ENCODE measurements around the gene RRAD.
"Not testable (repeated sequence)": the region's sequence is repeated elsewhere in the genome, so short reads cannot be mapped to it uniquely, and the experiment has no call there.

RRAD gene

DNA sequence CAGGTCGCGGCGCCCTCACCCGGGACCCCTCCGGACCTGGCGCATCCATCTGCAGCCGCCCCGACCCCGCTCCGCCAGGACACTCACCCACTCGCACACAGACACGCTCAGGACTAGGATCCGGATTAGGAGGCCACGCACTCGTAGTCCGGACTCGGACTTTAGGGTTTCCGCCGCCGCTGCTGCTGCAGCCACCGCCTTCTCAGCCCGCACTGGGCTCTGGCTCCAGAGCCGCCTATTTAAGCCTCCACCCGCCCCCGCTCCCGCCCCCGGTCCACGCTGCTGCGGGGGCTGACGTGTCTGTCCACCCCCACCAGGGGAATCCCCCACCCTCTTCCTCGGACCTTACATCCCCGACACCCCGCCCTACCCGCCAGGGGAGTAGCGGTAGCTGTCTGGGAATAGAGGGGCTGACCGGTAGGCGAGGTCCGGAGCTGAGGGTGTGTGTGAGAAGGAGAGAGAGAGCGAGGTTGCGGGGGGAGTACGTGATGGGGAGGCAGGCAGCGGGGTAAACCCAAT is at the start of gene RRAD:
Gene RRAD, minus strand, starts transcription at position 214 of the 519 bp plus-strand sequence. CDS start 356 bp downstream, outside the sequence.
- DNase-seq (ENCODE audit: low spot score), result peak; percentile 55

DNA sequence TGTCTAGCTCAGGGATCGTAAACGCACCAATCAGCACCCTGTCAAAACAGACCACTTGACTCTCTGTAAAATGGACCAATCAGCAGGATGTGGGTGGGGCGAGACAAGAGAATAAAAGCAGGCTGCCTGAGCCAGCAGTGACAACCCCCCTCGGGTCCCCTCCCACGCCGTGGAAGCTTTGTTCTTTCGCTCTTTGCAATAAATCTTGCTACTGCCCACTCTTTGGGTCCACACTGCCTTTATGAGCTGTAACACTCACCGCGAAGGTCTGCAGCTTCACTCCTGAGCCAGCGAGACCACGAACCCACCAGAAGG is 49.6 kb upstream of the RRAD start:
- DNase-seq (ENCODE audit: low spot score), result not testable (repeated sequence)

DNA sequence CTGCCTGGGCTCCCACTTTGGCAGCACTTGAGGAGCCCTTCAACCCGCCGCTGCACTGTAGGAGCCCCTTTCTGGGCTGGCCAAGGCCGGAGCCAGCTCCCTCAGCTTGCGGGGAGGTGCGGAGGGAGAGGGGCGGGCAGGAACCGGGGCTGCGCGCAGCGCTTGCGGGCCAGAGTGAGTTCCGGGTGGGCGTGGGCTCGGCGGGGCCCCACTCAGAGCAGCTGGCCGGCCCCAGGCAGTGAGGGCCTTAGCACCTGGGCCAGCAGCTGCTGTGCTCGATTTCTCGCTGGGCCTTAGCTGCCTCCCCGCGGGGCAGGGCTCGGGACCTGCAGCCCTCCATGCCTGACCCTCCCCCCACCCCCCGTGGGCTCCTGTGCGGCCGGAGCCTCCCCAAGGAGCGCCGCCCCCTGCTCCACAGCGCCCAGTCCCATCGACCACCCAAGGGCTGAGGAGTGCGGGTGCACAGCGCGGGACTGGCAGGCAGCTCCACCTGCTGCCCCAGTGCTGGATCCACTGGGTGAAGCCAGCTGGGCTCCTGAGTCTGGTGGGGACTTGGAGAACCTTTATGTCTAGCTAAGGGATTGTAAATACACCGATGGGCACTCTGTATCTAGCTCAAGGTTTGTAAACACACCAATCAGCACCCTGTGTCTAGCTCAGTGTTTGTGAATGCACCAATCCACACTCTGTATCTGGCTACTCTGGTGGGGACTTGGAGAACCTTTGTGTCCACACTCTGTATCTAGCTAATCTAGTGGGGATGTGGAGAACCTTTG is 49.0 kb upstream of the RRAD start:
- not testable (repeated sequence) for DNase-seq (ENCODE audit: low spot score)

- DNase-seq (ENCODE audit: low spot score), result no peak
Observed at GRCh38 chr16:66973716-66974115, 48.4 kb upstream of the RRAD start.

GRCh38 chr16:66972983-66973382 is 47.6 kb upstream of the RRAD start:
- DNase-seq (ENCODE audit: low spot score), result no peak

DNA sequence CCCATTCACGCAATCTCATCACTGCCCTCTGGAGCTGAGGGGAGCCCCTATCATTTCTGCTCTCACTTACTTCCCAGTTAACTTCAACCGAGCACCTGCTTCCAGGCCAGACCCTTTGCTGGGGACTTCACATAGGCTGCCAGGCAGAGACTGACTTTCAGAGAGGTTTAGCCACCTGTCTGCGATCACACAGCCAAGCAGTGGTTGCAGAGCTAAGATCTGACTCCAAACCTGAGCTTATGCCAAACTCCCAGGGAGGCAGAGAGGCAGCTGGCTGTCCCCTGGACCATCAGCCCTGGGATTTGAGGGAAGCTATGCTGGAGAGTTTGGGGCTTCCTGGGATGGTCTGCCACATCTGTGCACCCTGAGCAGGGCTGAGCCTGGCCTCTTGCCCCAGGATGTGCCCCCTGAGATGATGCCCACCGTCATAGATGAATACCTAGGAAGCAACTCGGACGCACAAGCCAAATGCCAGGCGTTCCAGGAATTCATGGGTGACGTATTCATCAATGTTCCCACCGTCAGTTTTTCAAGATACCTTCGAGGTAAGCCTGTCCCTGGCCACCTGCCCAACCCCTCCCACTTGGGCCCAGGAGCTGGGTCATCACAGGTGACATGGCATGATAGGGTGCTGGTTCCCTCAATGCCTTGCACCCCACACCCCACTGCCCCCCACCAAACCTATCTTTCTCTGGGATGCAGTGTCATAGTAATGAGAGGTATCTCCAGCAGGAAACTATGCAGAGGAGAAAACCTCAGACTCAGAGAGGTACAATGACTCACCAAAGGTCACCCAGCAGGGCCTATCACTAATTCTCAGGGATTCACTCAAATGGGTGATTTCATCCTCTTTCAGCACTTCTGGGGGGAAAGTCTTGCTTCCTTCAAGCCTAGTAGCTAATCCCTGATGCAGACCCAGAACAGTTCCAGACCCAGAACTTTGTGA is 45.7 kb upstream of the RRAD start:
- DNase-seq (ENCODE audit: low spot score), result no peak

GRCh38 chr16:66968847-66969246 is 43.5 kb upstream of the RRAD start:
- DNase-seq (ENCODE audit: low spot score), result no peak

- DNase-seq (ENCODE audit: low spot score), result no peak
Observed at GRCh38 chr16:66964049-66964448, 38.7 kb upstream of the RRAD start.

- DNase-seq (ENCODE audit: low spot score), result no peak
Observed at GRCh38 chr16:66961914-66962313, 36.6 kb upstream of the RRAD start.

GRCh38 chr16:66961065-66961744 is 35.9 kb upstream of the RRAD start, which contains the start of gene CES3:
CES3 (plus strand) TSS chr16:66961266; CDS start chr16:66961308, 42 bp downstream.
- peak; percentile 83 for DNase-seq (ENCODE audit: low spot score)

DNA sequence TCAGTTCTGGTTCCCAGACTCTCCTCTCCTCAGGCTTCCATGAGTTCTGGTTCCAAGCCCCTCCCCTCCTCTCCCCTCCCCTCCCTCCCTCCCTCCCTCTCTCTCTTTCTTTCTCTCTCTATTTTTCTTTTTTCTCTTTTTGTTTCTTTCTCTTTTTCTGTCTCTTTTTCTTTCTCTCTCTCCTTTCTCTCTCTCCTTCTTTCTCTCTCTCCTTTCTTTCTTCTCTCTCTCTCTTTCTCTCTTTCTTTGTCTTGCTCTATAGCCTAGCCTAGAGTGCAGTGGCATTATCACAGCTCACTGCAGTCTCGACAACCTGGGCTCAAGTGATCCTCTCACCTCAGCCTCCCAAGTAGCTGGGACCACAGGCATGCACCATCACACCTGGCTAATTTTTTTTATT is 34.9 kb upstream of the RRAD start:
- DNase-seq (ENCODE audit: low spot score), result no peak

DNA sequence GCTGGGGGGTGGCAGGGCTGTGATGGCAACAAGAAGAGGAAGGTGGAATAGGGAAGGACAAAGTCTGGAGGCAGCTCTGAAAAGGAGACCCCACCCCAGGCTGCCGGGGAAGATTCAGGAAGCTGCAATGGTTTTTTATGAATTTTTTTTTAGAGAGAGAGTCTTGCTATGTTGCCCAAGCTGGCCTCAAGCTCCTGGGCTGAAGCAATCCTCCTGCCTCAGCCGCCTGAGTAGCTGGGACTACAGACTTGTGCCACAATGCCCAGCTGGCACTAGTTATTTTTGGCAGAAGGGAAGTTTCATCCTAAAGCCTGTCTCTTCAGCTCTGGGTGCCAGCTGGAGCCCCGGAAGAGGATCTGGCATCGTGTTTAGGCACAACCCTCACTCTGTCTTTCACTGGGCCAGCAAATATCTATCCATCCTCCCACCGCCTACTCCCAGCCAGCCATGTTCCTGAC is 34.4 kb upstream of the RRAD start:
- DNase-seq (ENCODE audit: low spot score), result no peak

DNA sequence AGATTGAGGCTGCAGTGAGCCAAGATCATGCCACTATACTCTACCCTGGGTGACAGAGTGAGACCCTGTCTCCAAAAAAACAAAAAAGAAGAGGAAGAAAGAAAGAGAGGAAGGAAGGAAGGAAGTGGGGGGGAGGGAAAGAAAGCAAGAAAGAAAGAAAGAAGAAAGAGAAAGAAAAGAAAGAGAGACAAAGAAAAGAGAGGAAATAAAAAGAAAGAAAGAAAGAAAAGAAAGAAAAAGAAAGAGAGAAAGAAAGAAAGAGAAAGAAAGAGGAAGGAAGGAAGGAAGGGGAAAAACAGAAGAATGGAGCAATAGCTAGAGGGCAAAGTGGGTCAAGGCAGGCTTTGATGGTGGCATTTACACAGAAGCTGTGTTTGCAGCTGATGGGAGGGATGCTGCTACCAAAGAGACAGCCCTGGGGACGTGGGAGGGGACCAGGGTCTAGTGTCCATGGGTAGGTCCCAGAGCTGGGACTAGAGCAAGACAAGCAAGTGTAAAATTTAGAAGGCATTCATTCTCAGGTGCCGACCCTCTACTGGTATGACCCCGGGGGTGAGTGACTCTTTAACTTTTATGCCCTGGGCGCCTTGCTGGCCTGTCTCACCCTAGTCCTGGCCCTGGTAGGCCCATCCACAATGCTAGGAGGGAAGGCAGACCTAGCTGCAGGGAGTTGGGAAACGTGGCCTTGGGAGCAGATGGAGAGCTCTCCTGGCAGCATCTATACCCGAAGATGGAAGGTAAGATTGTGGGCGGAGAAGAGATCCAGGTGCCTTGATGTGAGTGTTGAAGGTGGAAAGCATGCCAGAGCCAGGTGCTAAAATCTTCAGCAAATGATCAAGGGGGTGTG is 33.7 kb upstream of the RRAD start:
- no peak for DNase-seq (ENCODE audit: low spot score)

GRCh38 chr16:66956154-66956457 is 30.8 kb upstream of the RRAD start:
- DNase-seq (ENCODE audit: low spot score), result not testable (repeated sequence)

GRCh38 chr16:66955363-66956153 is 30.2 kb upstream of the RRAD start:
- DNase-seq (ENCODE audit: low spot score), result not testable (repeated sequence)

- peak; percentile 86 for DNase-seq (ENCODE audit: low spot score)
Observed at GRCh38 chr16:66954097-66954659, 28.8 kb upstream of the RRAD start.

DNA sequence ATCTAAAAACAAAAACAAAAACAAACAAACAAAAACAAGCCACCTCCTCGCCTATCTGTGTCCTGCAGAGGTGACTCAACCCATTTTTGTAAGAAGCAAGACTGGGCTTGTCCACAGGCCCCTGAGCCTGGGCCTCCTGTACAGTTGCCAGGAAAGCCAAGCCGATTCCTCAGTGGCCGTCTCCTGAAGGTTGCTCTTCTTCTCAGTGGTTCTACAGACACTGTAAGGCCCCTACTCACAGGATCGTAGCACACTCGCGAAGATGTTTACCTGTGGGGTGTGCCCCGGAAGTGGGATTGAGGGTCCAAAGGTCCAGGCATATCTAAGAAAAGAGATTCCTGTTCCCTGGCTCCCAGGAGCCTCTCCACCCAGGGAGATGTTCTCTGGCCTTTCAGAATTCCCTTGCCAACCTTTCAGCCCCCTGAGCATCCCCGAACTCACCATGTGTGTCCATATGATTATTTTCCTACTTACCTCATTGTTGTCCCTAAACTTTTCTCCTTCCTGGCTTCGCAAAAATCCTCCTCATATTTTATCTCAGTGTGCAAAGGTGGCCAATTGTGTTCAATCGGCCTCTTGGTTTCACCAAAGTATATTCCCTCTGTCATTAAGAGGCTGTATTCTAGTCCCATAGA is 28.2 kb upstream of the RRAD start:
- DNase-seq (ENCODE audit: low spot score), result peak; percentile 6

DNA sequence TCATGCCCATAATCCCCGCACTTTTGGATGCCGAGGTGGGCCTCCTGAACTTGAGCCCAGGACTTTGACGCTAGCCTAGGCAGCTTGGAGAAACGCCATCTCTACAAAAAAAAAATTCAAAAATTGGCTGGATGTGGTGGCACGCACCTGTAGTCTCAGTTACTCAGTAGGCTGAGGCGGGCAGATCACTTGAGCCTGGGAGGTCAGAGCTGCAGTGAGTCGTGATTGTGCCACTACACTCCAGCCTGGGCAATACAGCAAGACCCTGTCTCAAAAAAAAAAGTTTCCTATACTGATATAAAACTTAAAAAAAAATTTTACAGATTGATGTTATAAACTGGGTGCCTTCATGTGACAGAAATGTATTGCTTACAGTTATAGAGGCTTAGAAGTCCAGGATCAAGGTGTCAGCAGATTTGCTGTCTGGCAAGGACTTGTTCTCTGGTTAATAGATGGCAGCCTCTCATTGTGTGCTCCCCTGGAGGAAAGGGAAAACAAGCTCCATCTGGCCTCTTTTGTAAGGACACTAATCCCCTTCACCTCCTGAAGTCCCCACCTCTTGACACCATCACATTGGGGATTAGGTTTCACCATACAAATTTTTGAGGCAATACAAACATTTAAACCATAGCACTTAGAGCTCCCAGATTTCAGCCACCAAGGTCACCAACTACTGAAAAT is 27.2 kb upstream of the RRAD start:
- no peak for DNase-seq (ENCODE audit: low spot score)

Measured in AG20443 (cell line).